GM12874 (cell line): Measurements from ENCODE around the gene ZNF217.

Source experiments
- TF ChIP-seq, protein P1 (sequence below): IDR thresholded peaks from 2 replicates; pipeline ENCODE4 v1.5.1; 2011; ENCODE audit warnings: low read depth, mild to moderate bottlenecking, control low read depth, low read length, moderate library complexity; ENCODE audit not compliant: insufficient read depth

ZNF217 gene

DNA sequence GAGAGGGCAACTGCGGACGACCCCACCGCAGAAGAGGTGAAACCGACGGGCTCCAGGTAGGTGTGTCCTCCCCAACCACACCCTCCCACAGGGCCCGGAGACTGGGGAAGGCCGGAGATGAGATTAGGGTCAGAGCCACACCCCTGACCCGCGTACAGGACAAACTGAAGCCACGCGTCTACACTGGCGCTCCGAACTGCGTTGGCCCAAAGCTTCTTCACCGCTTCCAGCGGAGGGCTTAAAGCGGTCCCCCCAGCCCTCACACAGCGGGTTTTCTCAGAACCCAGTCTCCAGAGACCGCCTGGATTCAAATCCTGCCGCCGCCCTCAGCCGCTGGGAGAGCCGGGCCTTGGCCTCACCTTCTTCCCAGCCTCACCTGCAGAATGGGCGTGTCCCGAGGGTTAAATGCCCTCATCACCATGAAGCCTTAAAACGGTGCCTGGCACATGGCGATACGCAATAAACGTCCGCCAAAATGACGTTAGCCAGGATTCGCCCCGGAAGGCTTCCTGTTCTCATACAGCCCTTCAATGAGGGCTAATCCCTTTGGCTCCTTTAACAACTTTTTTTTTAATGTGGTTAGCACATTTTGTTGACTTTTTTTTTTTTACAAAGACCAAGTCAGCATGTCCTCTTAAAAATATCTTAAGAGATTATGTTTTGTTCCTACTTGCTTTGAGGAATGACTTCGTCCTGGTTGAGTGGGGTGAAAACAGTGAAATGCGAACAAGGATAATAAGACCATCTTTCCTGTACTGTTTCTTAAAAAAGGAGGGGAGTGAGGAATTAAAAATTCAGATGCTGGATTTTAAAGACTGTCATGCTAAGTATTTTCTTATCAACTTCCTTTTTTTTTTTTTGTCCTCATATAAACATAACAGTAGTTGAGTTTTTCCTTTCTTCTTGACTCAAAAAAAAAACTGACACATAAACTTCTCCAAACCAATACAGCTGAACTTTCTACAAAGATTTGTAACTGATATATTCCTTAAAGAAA, 15.1 kb upstream of the ZNF217 start:
- TF ChIP-seq, protein P1, sequence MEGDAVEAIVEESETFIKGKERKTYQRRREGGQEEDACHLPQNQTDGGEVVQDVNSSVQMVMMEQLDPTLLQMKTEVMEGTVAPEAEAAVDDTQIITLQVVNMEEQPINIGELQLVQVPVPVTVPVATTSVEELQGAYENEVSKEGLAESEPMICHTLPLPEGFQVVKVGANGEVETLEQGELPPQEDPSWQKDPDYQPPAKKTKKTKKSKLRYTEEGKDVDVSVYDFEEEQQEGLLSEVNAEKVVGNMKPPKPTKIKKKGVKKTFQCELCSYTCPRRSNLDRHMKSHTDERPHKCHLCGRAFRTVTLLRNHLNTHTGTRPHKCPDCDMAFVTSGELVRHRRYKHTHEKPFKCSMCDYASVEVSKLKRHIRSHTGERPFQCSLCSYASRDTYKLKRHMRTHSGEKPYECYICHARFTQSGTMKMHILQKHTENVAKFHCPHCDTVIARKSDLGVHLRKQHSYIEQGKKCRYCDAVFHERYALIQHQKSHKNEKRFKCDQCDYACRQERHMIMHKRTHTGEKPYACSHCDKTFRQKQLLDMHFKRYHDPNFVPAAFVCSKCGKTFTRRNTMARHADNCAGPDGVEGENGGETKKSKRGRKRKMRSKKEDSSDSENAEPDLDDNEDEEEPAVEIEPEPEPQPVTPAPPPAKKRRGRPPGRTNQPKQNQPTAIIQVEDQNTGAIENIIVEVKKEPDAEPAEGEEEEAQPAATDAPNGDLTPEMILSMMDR = no peak

DNA sequence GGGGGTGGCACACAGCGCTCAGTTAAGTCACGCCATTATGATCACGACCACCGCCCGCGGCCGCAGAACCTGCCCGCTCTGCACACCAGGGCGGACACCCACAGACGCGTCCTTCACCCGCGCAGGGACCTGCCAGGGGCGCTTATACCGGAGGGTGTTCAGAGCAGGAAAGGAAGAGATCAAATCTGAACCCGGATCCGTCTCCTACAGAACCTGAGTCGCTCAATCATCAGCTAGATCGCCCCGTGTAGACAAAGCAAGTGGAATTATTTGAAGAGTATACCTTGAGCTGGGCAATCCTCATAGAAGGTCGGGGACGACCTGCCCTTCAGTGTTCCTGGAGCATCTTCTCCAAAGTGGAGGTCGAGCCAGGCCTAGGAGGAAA, 14.4 kb upstream of the ZNF217 start:
- TF ChIP-seq, protein P1 = no peak

DNA sequence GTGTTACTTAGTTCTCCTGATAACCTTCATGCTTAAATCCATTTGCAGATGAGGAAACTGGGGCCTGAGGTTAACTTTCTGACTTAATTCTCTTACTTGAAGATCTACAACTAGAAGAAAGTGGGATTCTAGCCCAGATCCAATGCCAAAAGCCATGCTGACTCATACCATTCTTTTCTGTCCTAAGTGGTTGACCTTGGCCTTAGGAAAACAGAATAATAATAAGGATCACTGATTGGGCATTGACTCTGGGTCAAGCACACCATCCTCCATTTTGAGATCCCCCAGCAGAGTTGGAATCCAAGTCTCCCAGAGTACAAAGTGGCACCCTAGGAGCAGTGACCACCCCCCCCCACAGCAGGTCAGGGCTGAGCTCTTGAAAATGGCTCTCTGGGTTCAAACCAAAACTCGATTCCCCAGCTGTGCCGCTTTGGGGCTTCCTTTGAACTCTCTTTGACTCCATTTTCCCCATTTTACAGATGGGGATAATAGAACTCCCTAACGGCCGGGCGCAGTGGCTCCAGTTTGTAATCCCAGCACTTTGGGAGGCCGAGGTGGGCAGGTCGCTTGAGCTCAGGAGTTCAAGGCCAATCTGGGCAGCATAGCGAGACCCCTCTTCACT, 12.8 kb upstream of the ZNF217 start:
- TF ChIP-seq, protein P1 = no peak

DNA sequence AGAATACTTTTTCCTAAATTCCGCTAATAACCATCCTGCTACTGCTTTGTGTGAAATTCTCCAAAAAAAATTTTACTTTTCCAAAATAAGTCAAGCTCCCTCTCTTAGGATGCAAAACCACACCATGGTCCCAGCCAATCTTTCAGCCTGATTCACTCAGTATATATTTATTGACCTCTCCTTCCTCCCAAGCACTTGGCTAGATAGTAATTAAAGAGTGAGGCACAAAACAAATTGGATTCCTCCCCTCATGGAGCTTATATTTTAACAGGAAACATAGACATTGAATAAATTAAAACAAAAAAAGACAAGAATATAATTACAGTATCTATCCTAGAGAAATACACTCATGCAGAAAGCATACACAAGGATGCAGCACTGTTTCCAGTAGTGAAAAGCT, 9.0 kb upstream of the ZNF217 start:
- TF ChIP-seq, protein P1 = no peak

DNA sequence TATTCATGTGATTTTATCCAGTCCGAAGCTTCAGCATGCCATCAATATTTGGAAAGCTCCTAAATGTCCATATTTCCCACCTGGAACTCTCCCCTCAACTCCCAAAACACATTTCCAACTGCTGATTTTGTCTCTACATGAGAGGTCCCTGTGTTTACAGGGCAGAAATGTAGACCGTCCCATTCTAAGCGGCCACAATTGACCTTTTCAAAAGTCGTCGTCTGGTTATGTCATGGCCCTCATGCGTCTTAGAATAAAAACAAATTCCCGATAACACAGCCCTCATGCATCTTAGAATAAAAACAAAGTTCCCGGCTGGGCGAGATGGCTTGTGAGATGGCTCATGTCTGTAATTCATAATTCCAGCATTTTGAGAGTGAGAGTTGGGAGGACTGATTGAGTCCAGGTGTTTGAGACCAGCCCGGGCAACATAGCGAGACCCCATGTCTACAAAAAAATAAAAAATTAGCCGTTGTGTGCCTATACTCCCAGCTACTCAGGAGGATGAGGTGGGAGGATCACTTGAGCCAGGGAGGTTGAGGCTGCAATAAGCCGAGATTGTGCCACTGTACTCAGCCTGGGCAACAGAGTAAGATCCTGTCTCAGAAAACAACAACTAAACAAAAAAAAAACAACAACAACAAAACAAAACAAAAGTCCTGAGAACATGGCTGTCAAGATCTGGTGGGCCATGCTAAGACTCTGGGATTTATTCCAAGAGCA, 6.4 kb upstream of the ZNF217 start:
- TF ChIP-seq, protein P1 = no peak

DNA sequence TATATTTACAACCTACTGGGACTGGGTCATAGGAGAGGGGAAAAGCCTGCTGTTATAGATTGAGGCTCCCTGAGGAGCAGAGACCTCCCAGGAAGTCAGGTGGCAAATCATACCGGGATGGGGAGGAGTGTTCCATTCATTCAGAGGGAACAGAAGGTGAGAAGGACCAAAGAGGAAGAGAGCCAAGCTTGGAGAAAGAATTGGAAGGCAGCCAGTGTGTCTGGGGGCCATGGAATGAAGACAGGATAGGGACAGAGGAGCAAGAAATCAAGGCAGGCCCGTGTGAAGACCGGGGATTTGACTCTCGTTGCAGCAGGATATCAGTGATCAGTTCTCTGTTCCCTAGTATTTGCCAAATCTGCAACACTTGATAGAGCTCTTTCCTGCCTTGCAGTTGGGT, 5.7 kb upstream of the ZNF217 start:
- TF ChIP-seq, protein P1 = no peak

DNA sequence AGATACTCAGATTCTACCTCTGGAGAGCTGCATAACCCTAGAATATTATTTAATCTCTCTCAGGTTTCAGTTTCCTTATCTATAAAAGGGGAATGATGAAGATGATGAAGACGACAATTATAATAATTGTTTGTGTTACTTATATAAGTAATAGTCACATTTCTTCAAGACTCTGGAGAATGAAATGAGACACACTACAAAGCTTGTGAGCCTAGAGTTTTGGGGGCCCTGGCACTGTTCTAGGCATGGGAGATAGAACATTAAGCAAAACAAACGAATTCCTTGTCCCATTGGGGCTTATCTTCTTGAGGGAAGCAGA, 5.4 kb upstream of the ZNF217 start:
- TF ChIP-seq, protein P1 = no peak
